ENCODE measurements around the gene ALKBH5. TPM values are rescaled to one million over a fixed set of nuclear protein-coding genes. Genes with fewer than 3 reads are reported as not detected.

The ALKBH5 gene
- total and polyA plus RNA-seq, 9 of the 15 experiments (the other 6 are each of a cell fraction or from before 2014, with no cell fraction given) = 11.4 to 70.0 (median 47.4) TPM

DNA sequence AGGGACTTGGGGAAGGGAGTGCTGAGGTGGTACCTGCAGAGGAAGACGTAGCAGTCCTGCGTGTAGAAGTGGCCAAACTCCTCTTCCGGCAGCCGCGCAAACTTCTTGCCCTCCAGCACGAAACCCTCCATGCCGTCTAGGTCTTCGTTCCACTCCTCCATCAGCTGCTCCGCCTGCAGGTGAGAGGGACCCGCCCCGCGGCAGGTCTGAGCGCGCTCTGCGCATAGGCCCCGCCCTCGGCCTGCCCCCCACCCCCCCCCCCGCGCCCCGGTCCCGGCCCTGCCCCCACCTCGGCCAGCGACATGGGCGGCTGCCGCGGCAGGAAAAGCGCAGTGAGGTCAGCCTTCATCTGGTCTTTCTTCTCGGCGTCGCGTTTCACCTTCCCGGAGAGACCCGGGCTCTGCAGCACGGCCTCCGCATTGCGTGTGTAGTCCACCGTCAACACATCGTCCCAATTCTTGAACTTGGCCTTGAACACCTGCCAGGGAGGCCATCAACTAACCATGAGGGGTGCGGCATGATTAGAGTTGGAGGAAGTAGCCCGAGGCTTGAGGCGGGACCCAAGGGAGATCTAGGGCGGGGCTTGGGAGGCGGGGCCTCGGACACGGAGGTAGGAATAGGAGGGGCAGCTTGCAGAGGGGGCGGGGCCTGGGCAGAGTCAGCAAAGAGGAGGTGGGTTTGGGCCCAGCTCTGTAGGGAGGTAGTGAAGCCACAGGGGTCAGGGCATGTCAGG is 63.4 kb downstream of the ALKBH5 start (continued):
- TF ChIP-seq PKNOX1 (IDR thresholded peaks at IDR 0.05) (peak; percentile 68), MNT (conservative IDR thresholded peaks at IDR 0.05) (peak in 1 of 2 experiments; percentile 57; a peak in 2 of 4 replicates), MYC (IDR thresholded peaks at IDR 0.05; ENCODE audit: low read depth, low read length) (peak; percentile 49), MYC (CRISPR knock-in tag; IDR thresholded peaks at IDR 0.05; ENCODE audit: borderline replicate concordance, low read depth) (no peak), ZNF445 (CRISPR knock-in tag; IDR thresholded peaks at IDR 0.05; ENCODE audit: low read depth) (no peak), ZNF263 (CRISPR knock-in tag; IDR thresholded peaks at IDR 0.05; ENCODE audit: borderline replicate concordance) (no peak), ELK3 (CRISPR knock-in tag; IDR thresholded peaks at IDR 0.05) (no peak), KLF13 (tag; IDR thresholded peaks at IDR 0.05; ENCODE audit: borderline replicate concordance, low read depth) (no peak)
- TF ChIP-seq, protein P1, sequence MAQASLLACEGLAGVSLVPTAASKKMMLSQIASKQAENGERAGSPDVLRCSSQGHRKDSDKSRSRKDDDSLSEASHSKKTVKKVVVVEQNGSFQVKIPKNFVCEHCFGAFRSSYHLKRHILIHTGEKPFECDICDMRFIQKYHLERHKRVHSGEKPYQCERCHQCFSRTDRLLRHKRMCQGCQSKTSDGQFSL (CRISPR knock-in tag; IDR thresholded peaks at IDR 0.05) = no peak
- TF ChIP-seq, protein P1 (tag; IDR thresholded peaks at IDR 0.05) = peak in 1 of 2 experiments; percentile 59; a peak in 1 of 4 replicates
- TF ChIP-seq, protein P2, sequence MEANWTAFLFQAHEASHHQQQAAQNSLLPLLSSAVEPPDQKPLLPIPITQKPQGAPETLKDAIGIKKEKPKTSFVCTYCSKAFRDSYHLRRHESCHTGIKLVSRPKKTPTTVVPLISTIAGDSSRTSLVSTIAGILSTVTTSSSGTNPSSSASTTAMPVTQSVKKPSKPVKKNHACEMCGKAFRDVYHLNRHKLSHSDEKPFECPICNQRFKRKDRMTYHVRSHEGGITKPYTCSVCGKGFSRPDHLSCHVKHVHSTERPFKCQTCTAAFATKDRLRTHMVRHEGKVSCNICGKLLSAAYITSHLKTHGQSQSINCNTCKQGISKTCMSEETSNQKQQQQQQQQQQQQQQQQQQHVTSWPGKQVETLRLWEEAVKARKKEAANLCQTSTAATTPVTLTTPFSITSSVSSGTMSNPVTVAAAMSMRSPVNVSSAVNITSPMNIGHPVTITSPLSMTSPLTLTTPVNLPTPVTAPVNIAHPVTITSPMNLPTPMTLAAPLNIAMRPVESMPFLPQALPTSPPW (CRISPR knock-in tag; IDR thresholded peaks at IDR 0.05) = peak; percentile 88
